Activated naive CD8-positive, alpha-beta T cell treated with anti-CD3 and anti-CD28 coated beads, Interleukin-2, amount 50 U/mL, for 24 hours (primary cell): ENCODE measurements around the gene ATP9B.

Experiments
- ATAC-seq: fragments of 150-1000 bp; cut with Tn5 transposase; one replicate; pipeline ENCODE4 v1.10.0; 2021
- DNase-seq: peaks from one replicate; pipeline ENCODE4 v3.0.0; 2021
- H3K27ac Mint-ChIP-seq: one replicate; pipeline ENCODE4 v1.8.0; 2021; ENCODE audit warnings: mild to moderate bottlenecking, mixed read lengths
- H3K27me3 Mint-ChIP-seq: one replicate; pipeline ENCODE4 v1.8.0; 2021; ENCODE audit warnings: mixed read lengths
- H3K36me3 Mint-ChIP-seq: one replicate; pipeline ENCODE4 v1.8.0; 2021; ENCODE audit warnings: low read depth, mixed read lengths
- H3K4me1 Mint-ChIP-seq: one replicate; pipeline ENCODE4 v1.8.0; 2021; ENCODE audit warnings: mixed read lengths
- H3K4me3 Mint-ChIP-seq: one replicate; pipeline ENCODE4 v1.8.0; 2021; ENCODE audit warnings: mild to moderate bottlenecking, moderate library complexity, mixed read lengths
- H3K9me3 Mint-ChIP-seq: one replicate; pipeline ENCODE4 v1.8.0; 2021; ENCODE audit warnings: mixed read lengths

ATP9B gene

DNA sequence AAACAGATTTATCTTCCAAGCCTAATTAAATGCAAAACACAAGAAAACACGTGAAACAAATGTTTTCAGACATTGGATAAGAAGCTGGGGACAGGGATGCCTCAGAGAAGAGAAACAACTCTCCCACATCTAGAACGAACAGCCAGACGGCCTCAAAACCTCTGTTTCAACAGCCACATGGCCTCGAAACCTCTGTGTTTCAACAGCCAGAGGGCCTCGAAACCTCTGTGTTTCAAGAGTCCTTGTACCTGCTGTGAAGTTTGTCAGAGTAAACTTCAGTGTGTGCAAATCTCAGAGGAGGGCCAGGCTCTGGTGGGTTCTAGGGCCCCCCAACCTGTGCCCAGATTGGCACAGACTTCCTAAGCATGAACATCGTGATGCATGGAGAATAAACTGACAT is 283.2 kb downstream of the ATP9B start:
- no peaks in the 10 kb centered on the region for H3K4me1 Mint-ChIP-seq
- no peaks in the 10 kb centered on the region for H3K27me3 Mint-ChIP-seq
- H3K4me3 Mint-ChIP-seq: no peak overlapping the region
- ATAC-seq (no peak), DNase-seq (no peak)
- H3K9me3 Mint-ChIP-seq: no peaks in the 10 kb centered on the region
- H3K27ac Mint-ChIP-seq: no peak overlapping the region
- H3K36me3 Mint-ChIP-seq: peaks cover 2% of the 10 kb centered on the region

DNA sequence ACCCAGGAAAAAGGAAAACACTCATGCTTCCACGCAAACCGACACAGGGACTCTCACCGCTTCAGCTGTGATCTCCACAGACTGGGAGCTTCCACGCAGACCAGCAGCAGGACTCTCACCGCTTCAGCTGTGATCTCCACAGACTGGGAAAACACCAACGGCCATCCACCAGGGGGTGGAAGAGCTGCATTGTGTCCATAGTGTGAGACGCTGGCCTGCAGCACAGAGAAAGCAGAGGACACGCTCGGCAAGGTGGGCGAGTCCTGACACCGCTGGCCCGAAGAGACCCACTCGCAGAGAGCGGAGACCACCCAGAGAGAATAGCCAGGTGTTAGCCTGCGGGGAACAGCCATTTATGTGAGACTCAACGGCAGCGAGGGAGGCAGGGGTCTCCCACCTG is 284.1 kb downstream of the ATP9B start:
- Mint-ChIP-seq H3K36me3 (peaks cover 2% of the 10 kb centered on the region), H3K27me3 (no peaks in the 10 kb centered on the region), H3K4me3 (no peak overlapping the region), H3K27ac (no peak overlapping the region), H3K4me1 (no peaks in the 10 kb centered on the region), H3K9me3 (no peaks in the 10 kb centered on the region)
- DNase-seq (no peak), ATAC-seq (no peak)

DNA sequence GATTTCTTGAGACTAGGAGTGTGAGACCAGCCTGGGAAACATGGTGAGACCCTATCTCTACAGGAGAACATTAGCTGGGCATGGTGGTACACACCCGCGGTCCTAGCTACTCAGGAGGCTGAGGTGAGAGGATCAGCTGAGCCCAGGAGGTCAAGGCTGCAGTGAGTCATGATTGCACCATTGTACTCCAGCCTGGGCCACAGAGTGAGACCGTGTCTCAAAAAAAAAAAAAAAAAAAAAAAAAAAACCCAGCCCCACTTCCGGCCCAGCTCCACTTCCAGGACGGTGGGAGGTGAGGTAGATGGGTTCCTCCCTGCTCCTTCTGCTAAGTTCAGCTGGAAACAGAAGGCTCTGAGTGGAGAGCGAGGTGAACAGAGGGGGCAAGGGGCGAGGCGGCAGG is 285.2 kb downstream of the ATP9B start:
- Mint-ChIP-seq H3K27ac (no peak overlapping the region), H3K9me3 (no peaks in the 10 kb centered on the region), H3K4me1 (no peaks in the 10 kb centered on the region), H3K36me3 (peaks cover 7% of the 10 kb centered on the region), H3K4me3 (no peak overlapping the region), H3K27me3 (no peaks in the 10 kb centered on the region)
- no peak for DNase-seq
- ATAC-seq: no peak

DNA sequence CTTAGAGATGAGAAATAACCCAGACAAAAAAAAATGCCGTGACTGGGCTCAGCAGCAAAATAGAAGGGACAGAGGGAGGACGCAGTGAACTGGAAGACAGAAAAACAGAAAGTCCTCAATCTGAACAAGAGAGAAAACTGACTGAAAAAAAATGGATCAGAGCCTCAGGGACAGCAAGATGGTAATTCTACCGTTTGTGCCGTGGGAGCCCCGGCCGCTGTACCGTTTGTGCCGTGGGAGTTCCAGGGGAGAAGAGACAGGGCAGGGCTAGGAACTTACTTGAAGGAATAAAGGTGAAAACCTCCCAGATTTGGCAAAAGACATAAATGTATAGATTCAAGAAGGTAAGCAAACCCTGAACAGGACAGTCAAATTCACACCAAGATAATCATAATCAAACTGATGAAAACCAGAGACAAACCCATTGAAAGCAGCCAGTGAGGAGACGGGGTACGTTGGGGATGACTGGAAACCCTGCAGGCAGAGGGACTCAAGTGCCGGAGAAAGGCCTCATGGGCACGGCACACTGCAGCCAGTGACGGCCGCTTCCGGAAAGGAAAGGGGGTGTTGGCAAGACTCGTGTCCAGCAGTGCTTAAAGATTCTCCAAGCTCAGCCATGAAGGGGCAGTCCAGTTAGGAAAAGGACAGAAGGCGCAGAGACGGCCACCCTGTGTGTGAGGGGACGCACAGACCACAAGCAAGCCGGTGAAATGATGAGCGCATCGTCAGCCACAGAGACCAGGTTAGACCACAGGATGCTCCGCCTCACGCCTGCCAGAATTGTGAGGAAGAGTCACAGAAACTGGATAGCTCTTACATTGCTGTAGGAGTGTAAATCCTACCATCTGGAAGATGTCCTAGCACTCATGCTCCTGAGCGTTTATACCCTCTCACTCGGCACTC is 286.5 kb downstream of the ATP9B start:
- H3K27ac Mint-ChIP-seq: no peak overlapping the region

DNA sequence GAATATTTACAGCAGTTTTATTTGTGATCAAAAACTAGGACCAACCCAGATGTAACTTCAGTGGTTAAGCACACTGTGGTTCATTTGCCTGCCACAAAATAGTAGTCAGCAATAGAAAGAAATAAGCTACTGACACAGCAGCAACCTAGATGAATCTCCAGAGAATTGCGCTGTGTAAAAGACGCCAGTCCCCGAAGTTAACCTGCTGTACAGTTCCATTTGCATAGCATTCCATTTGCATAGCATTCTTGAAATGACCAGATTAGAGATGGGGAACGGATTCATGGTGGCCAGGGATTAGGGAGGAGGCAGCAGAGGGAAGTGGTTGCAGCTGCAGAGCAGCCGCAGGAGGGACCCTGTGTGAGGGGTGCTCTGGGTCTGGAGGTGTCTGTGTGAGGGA is 287.2 kb downstream of the ATP9B start:
- Mint-ChIP-seq H3K4me3 (no peak overlapping the region), H3K9me3 (no peaks in the 10 kb centered on the region), H3K36me3 (peaks cover 19% of the 10 kb centered on the region), H3K27ac (no peak overlapping the region), H3K4me1 (no peaks in the 10 kb centered on the region), H3K27me3 (no peaks in the 10 kb centered on the region)
- no peak for ATAC-seq
- DNase-seq: no peak

More for the DNA sequence above, 286.5 kb downstream of the ATP9B start:
- ATAC-seq: no peak
- peaks cover 13% of the 10 kb centered on the region for H3K36me3 Mint-ChIP-seq
- no peak overlapping the region for H3K4me3 Mint-ChIP-seq
- no peaks in the 10 kb centered on the region for H3K27me3 Mint-ChIP-seq
- H3K4me1 Mint-ChIP-seq: no peaks in the 10 kb centered on the region
- DNase-seq: no peak
- no peaks in the 10 kb centered on the region for H3K9me3 Mint-ChIP-seq

DNA sequence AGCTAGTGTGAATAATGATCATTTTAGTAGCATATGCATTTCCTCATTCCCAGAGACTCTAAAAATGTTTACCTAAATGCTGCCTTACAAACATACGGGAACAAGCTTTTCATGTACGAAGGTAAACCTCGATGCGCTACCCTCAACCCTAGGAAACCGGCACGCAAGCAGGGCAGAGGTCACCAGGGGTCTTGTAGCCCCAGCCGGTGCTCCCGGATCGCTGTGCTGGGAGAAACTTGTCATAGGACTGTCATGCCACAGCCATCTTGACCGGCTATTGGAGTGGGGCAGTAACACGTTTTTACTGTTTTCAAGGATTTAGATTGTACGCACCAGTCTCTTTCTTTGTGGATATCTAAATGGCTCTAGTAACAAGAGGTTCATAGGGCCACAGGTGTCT is 291.7 kb downstream of the ATP9B start:
- Mint-ChIP-seq H3K4me3 (no peak overlapping the region), H3K27me3 (no peaks in the 10 kb centered on the region), H3K27ac (no peak overlapping the region), H3K36me3 (peaks cover 29% of the 10 kb centered on the region), H3K9me3 (no peaks in the 10 kb centered on the region), H3K4me1 (no peaks in the 10 kb centered on the region)
- ATAC-seq (no peak), DNase-seq (no peak)

DNA sequence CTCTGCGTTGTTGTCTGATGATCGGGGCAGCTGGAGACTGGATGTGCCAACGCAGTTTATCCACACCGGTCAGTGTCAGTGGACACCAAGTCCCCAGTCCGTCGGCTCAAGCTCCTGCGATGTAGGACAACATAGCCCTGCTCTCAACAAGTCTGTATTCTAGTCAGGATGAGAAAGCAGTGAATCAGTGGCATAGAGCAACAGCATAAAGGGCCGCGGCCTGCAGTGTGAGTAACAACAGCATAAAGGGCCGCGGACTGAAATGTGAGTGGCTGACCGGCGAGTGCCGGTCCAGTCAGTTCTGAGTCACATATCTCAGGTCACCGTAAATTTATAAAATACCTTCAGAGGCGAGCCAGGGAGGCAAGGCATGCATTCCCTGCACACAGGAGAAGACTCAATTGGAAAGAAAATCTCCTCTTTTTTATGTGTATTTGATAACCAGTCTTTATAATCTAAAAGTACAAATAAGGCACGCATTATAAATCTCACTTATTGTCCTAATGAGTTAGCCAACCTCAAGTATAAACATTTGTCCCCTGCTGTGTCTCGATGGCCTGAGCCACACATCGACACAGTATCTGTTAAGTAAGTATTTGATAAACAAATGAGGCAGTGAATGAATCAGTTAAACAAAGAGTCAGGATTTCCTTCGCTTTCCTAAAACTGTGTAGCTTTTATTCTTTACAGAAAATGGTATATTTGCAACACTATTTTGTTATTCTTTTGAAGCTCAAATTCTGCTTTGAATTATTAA is 292.8 kb downstream of the ATP9B start:
- Mint-ChIP-seq H3K4me1 (no peaks in the 10 kb centered on the region), H3K36me3 (peaks cover 31% of the 10 kb centered on the region), H3K9me3 (no peaks in the 10 kb centered on the region), H3K27ac (no peak overlapping the region), H3K27me3 (no peaks in the 10 kb centered on the region), H3K4me3 (no peak overlapping the region)
- no peak for ATAC-seq
- DNase-seq: no peak

DNA sequence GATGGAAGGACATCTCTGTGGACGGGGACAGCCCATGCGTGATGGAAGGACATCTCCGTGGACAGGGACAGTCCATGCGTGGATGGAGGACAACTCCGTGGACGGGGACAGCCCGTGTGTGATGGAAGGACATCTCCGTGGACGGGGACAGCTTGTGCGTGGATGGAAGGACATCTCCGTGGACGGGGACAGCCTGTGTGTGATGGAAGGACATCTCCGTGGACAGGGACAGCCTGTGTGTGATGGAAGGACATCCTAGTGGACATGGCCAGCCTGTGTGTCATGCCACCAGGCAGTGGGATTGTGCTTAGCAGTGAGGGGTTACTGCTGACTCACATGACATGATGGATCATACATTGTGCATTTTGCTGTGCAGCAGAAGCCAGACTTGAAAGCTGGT is 296.5 kb downstream of the ATP9B start:
- peaks cover 21% of the 10 kb centered on the region for H3K36me3 Mint-ChIP-seq

DNA sequence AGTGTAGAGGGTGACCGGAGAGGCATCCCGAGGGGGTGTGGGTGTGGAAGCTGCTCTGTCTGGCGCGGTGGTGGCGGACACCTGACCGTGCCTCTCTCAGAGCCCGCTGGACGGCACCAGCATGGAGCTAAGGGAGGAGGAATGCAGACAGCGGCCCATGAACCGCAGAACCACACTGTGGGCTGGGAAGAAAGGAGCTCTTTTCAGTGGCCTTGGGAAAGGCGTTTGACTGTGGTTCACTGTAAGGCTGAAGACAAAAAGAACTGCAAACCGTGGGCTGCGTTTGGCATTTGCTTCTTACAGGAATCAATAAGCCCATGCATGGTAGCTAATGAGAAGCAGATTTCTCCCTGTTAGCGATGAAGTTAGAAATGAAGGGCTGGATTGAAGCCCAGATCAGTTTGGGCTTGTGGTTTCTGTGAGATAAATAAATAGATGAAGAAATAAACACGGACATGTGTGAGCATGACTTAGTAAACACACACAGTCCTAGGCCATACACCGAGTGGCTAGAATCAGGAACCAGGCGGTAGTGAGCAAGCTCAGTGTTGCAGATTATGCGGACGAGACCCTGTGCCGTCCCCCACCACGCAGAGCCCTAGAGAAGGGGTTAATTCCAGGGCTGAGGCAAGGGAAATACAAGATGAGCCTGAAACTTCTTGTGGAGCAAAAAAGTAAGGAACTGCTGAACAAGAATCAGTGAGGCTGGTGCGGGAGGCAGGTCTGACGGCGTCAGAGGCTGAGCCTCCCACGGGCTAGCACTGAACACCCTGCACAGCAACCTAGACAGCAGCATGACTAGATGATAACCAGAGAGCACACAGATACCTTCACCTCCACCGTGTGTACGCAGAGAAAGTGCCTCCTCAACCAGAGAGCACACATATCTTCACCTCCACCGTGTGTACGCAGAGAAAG is 297.2 kb downstream of the ATP9B start:
- Mint-ChIP-seq H3K36me3 (peaks cover 15% of the 10 kb centered on the region), H3K9me3 (no peaks in the 10 kb centered on the region), H3K4me3 (no peak overlapping the region), H3K27me3 (no peaks in the 10 kb centered on the region), H3K4me1 (peaks cover 24% of the 10 kb centered on the region), H3K27ac (no peak overlapping the region)
- DNase-seq (no peak), ATAC-seq (no peak)

More for the DNA sequence above, 296.5 kb downstream of the ATP9B start:
- Mint-ChIP-seq H3K9me3 (no peaks in the 10 kb centered on the region), H3K4me1 (peaks cover 18% of the 10 kb centered on the region), H3K27ac (no peak overlapping the region), H3K4me3 (no peak overlapping the region), H3K27me3 (no peaks in the 10 kb centered on the region)
- no peak for ATAC-seq
- DNase-seq: no peak

DNA sequence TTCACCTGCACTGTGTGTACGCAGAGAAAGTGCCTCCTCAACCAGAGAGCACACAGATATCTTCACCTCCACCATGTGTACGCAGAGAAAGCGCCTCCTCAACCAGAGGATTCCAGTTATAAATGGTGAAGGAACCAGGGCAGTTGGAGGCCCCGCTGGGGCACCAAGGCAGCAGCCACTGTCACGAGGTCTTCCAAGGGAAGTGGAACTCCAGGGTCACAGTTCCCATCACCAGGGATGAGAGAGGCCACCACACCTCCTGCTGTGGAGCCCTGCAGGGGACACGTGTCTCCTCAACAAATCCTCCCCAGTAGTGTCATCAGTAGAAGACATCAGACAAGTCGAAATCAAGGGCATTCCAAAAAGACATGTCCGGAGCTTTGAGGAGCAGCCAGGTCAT is 298.3 kb downstream of the ATP9B start:
- no peaks in the 10 kb centered on the region for H3K9me3 Mint-ChIP-seq
- no peak overlapping the region for H3K4me3 Mint-ChIP-seq
- no peak overlapping the region for H3K27ac Mint-ChIP-seq
- DNase-seq (no peak), ATAC-seq (no peak)
- peaks cover 12% of the 10 kb centered on the region for H3K36me3 Mint-ChIP-seq
- H3K4me1 Mint-ChIP-seq: peaks cover 29% of the 10 kb centered on the region
- H3K27me3 Mint-ChIP-seq: no peaks in the 10 kb centered on the region

DNA sequence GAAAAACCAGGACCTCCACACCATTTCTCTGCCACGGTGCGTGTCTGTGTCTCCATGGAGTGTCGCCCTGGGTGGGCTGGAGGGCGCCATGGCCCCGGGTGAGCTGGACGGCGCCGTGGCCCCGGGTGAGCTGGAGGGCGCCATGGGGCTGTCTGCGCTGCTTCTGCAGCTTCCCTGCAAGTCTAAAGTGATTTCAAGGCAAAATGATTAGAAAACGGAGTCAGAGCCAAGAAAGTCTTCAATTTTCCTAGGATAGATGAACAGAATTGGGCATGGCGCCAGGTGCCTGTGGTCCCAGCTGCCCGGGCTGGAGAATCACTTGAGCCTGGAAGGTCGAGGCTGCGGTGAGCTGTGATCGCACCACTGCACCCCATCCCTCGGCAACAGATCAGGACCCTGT is 298.8 kb downstream of the ATP9B start:
- Mint-ChIP-seq H3K27ac (peak overlapping the region; percentile 18), H3K36me3 (peaks cover 12% of the 10 kb centered on the region), H3K27me3 (no peaks in the 10 kb centered on the region), H3K9me3 (no peaks in the 10 kb centered on the region), H3K4me3 (no peak overlapping the region), H3K4me1 (peaks cover 29% of the 10 kb centered on the region)
- DNase-seq (no peak), ATAC-seq (no peak)

DNA sequence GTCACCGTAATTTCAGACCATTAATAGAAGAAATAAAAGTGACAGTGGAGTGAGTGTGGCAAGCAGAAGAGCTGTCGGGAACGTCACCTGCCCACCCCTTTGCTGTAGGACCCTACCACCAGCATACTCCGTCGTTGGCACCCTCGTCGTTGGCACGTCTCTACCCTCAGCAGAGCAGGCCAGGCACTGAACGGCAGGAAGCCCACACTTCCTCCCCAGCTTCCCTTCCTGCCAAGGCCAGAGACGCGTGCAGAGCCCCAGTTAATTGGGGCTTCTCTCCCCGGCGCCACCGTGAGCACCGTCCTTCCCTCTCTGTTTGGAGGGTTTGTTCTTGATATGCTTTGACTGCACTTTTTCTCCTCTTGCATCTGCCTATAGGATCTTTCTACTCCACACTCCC is 299.5 kb downstream of the ATP9B start:
- no peak for ATAC-seq
- no peak for DNase-seq
- no peaks in the 10 kb centered on the region for H3K27me3 Mint-ChIP-seq
- no peak overlapping the region for H3K4me3 Mint-ChIP-seq
- peaks cover 6% of the 10 kb centered on the region for H3K36me3 Mint-ChIP-seq
- H3K4me1 Mint-ChIP-seq: peaks cover 29% of the 10 kb centered on the region
- H3K9me3 Mint-ChIP-seq: no peaks in the 10 kb centered on the region
- peak overlapping the region; percentile 18 for H3K27ac Mint-ChIP-seq

DNA sequence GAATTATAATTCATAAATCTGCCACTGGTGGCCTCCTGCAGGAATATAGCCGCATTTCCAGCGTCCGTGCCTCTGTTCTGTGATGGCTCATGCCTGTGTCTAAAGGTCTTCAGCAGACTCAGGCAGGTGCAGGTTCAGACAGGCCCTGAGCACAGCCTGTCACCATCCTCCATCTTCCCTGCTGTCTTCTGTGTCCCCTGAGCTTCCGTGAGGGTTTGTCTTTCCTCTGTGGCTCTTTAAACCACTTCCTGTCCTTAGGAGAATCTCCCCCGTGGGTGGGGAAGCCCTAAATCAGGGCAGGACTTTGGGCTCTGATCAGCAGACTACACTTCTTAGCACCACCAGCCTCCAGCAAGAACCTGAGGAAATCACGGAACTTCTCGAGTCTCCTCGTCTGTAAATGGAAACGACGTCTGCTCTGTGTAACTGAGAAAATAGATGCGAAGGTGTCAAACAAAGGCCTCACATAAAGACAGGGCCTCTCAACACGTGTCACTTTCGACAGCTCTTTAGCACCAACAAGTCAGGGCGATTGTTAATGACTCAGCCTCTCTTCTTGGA is 302.4 kb downstream of the ATP9B start:
- no peak overlapping the region for H3K4me3 Mint-ChIP-seq
- no peak for DNase-seq
- ATAC-seq: peak; percentile 80
- H3K4me1 Mint-ChIP-seq: peaks cover 29% of the 10 kb centered on the region
- peak overlapping the region; percentile 14 for H3K27ac Mint-ChIP-seq
- H3K27me3 Mint-ChIP-seq: no peaks in the 10 kb centered on the region
- H3K9me3 Mint-ChIP-seq: no peaks in the 10 kb centered on the region
- H3K36me3 Mint-ChIP-seq: peaks cover 4% of the 10 kb centered on the region

DNA sequence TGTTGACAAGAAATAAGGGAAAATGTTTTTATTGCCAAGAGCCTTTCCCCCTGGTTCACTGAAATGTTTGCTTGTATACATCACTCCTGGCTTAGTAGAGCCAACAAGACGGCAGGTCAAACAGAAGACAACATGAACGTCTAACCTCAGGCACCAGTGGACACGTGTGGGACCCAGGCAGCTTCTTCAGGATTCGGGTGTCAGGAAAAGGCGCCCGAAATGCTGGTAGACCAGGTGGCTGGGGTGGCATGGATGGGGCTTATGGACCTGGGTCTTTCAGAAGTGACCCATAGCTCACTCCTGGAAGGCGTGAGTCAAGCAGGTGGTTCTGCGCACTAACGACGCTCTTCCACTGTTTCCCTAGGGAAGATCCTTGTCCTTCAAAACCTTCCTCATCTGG is 303.3 kb downstream of the ATP9B start:
- Mint-ChIP-seq H3K4me3 (no peak overlapping the region), H3K27me3 (no peaks in the 10 kb centered on the region), H3K36me3 (peaks cover 4% of the 10 kb centered on the region), H3K4me1 (peaks cover 29% of the 10 kb centered on the region), H3K27ac (no peak overlapping the region), H3K9me3 (no peaks in the 10 kb centered on the region)
- ATAC-seq: no peak
- no peak for DNase-seq
